Anterior cingulate cortex (tissue), 58 donors: Measurements from ENCODE around the gene C1GALT1C1L.
"Not testable (repeated sequence)": the region's sequence is repeated elsewhere in the genome, so short reads cannot be mapped to it uniquely, and the experiment has no call there.

Experiments
- DNase-seq, 58 donors: peaks; one replicate each; lab custom pipeline; 2025; lab: John Stamatoyannopoulos, UW

C1GALT1C1L gene

DNA sequence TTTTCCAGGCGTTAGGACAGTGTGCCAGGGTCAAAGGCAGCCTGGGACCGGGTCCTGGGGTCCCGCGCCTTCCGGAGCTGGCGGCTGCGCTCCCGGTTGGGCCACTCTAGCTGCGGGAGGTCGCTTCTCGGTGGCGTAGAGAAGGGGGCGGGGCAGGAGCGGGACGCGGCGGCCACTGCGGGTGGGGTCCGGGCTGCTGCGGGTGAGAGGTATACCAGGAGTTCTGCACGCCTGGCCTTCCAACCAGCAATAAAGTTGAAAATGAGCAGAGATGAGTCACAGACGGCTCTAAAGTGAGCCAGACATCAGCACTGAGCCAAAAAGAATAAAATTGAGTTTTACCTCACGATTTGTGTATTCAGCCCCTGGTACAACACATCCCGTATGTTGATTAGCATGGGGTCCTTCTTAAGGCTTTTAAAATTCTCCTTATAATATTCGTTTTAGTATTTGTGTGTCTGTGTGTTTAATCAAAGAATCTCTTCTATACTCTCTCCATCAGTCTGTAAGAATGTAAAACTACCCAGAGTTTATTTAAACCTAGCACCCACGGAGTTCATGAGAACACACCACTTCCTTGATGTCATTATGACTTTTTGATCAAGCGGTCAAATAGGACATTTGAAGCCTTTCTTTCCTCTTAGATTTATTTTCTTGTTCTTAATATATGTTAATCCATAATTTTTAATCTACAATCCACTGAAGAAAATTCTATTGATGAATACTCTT is at the start of gene C1GALT1C1L:
C1GALT1C1L (minus strand) TSS at position 108 of the 729 bp plus-strand sequence; CDS start at position 1, 107 bp downstream.
- peak in 35 of 58 donors; percentile 4 to 61 (median 21) for DNase-seq

- DNase-seq = no peak
Observed at GRCh38 chr2:43725711-43726246, 49.5 kb upstream of the C1GALT1C1L start.

- DNase-seq = no peak
Observed at GRCh38 chr2:43724728-43725526, 48.7 kb upstream of the C1GALT1C1L start.

DNA sequence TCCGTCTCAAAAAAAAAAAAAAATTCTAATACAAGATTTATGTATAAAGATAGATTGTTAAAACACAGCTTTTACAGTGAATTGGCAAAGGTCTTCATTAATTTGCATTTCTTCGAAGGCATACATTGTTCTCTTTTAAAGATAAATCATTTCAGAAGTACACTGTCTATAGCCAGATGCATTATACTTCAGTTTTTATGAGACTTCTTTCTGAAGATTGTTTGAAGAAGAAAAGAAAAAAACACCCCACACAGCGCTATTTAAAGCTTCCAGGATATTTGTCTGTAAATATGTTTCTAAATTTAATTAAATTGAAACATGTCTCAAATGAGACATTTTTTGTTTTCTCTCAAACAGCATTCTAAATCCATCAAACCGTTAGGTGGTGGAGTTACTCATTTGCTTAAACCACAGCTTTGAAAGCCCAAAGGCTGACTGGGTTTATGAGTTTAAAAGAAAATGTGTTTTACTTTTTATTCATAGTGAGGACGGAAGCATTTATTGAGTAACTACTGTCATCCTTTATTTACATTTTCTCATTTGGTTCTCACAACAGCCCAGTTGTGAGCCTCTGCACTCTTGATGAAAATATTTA is 42.4 kb upstream of the C1GALT1C1L start:
- no peak for DNase-seq

- DNase-seq = no peak
Observed at GRCh38 chr2:43717322-43717721, 41.1 kb upstream of the C1GALT1C1L start.

- no peak for DNase-seq
Observed at GRCh38 chr2:43715300-43716098, 39.3 kb upstream of the C1GALT1C1L start.

- no peak for DNase-seq
Observed at GRCh38 chr2:43714164-43714563, 37.9 kb upstream of the C1GALT1C1L start.

GRCh38 chr2:43710866-43711265 is 34.6 kb upstream of the C1GALT1C1L start:
- DNase-seq = peak in 1 of 58 donors; percentile 23

DNA sequence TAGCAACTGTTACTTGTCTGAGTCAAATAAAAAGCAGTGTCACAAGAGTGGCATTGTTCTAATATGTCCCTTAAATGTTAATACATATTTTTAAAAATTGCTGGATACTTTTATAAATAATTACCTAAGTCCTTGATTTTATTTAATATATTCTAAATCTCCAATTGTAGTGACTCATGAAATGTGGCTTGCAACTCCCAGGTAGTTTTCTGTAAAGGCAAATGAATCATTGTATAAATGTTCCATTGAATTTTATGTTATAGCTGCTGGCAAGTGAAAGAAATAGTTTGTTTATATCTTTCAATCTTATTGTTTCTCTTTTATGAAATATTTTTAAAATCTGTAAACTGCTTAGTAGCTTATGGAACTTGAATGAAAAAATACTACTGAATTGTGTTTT is 32.7 kb upstream of the C1GALT1C1L start:
- no peak for DNase-seq

DNA sequence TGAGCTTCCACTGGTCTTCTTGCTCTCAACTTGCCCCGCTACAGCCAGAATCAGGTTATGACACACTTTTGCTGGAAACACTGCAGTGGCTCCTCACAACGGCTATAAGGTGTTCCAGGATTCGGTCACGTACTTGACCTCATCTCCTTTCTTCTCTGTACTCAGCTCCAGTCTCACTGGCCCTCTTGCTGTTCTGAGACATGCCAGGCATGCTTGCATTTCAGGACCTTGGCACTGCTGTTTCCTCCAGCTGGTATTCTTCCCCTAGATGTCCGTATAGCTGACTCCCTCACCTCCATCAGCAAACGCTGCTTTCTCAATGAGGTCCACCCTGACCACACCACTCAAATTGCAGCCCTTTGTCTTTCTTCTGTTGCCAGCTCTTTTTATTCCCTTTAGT is 31.9 kb upstream of the C1GALT1C1L start:
- no peak for DNase-seq

GRCh38 chr2:43707255-43708015 is 31.2 kb upstream of the C1GALT1C1L start:
- DNase-seq = peak in 3 of 58 donors; percentile 7 to 20 (median 9)

GRCh38 chr2:43701111-43701510 is 24.9 kb upstream of the C1GALT1C1L start:
- no peak for DNase-seq

DNA sequence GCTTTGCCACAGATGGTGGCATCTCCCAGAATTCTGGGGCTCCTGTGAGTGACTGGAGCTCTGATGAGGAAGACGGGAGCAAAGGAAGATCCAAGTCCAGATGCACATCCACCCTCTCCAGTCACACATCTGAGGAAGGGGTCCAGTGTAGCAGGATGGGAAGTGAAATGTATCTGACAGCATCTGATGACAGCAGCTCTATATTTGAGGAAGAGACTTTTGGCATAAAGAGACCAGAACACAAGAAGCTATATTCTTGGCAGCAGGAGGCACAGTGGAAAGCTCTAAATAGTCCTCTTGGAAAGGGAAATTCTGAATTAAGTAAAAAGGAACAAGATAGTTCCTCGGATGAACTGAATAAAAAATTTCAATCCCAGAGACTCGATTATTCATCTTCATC is 23.5 kb upstream of the C1GALT1C1L start:
- DNase-seq = peak in 13 of 58 donors; percentile 3 to 46 (median 27)

- DNase-seq = not testable (repeated sequence)
Observed at GRCh38 chr2:43698140-43698539, 21.9 kb upstream of the C1GALT1C1L start.

DNA sequence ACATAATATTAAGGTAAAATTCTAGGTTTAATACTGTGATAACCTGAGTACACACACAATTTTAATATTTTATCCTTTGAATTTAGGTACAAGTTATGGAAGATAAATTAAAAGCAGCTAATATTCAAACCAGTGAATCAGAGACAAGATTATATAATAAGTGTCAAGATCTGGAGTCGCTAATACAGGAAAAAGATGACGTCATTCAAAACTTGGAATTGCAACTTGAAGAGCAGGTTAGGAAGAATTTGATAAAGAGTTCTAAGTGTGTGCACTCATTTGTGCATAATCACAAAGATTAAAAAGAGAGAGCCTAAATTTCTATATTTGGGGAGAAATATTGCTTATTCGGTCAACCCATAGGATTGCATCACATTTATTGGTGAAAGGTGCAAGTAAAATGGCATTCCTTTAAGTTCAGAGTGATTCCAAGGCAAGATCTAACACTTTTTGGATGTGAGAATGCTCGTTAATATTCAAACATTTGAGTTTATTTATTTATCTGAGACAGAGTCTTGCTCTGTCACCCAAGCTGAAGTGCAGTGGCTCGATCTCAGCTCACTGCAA is 16.3 kb upstream of the C1GALT1C1L start:
- DNase-seq = no peak

DNA sequence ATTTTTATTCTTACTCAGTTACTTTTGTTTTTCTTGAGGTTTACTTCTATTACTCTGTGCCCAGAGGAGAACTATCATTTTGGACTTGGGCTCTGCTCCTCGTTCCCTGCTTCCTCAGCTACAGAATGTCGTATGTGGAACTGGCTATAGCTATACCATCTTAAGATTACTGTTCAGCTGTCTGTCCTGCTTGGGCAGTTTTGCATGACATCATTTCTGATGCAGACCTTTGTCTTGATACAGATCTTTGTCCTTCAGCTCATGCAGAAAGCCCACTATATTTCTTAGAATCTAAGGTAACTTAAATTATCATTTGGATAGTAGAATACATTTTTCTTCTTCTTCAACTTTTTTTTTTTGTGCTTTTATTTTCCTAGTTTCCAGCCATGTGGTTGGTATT is 13.8 kb upstream of the C1GALT1C1L start:
- DNase-seq = no peak

- DNase-seq = no peak
Observed at GRCh38 chr2:43685357-43685756, 9.1 kb upstream of the C1GALT1C1L start.

DNA sequence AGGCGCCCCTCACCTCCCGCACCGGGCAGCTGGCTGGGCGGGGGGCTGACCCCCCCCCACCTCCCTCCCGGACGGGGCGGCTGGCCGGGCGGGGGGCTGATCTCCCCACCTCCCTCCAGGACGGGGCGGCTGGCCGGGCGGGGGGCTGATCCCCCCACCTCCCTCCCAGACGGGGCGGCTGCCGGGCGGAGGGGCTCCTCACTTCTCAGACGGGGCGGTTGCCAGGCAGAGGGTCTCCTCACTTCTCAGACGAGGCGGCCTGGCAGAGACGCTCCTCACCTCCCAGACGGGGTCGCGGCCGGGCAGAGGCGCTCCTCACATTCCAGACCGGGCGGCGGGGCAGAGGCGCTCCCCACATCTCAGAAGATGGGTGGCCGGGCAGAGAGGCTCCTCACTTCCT is 1.6 kb upstream of the C1GALT1C1L start:
- not testable (repeated sequence) for DNase-seq
